HL-60 (cell line): Measurements from ENCODE around the gene CLDN11.

Experiments
- DNase-seq, 2 experiments: peaks; one replicate each; pipeline ENCODE4 v3.0.0-alpha.2; 2010 to 2020; ENCODE audit warnings: low read depth in 1 of 2, low spot score in 1 of 2
- H3K27ac ChIP-seq: fragments of 250-450 bp; sonication (Bioruptor Pico); replicated peaks from 2 replicates; pipeline ENCODE4 v1.5.1; 2020; ENCODE audit warnings: mild to moderate bottlenecking, moderate library complexity
- H3K27me3 ChIP-seq: fragments of 250-450 bp; sonication (Bioruptor Pico); 2 replicates; pipeline ENCODE4 v1.5.1; 2021; ENCODE audit warnings: mild to moderate bottlenecking, moderate library complexity; ENCODE audit not compliant: insufficient read depth, poor library complexity, severe bottlenecking
- H3K4me3 ChIP-seq: replicated peaks from 2 replicates; pipeline ENCODE4 v1.5.1; 2011; ENCODE audit warnings: mild to moderate bottlenecking, control low read depth, low read length; ENCODE audit not compliant: insufficient read depth
- CTCF ChIP-seq: IDR thresholded peaks from one replicate; pipeline ENCODE4 v1.5.1; 2011; ENCODE audit warnings: low read length, control low read depth, inconsistent platforms; ENCODE audit not compliant: insufficient read depth
- GABPA ChIP-seq: IDR thresholded peaks from 2 replicates; pipeline ENCODE4 v1.6.1; 2012; ENCODE audit warnings: low read depth
- POLR2AphosphoS5 ChIP-seq: IDR thresholded peaks from 2 replicates; pipeline ENCODE4 v1.6.1; 2012; ENCODE audit warnings: low read depth
- REST ChIP-seq: IDR thresholded peaks from 2 replicates; pipeline ENCODE4 v1.6.1; 2012; ENCODE audit warnings: low read depth; ENCODE audit not compliant: insufficient replicate concordance
- SPI1 ChIP-seq: IDR thresholded peaks from 2 replicates; pipeline ENCODE4 v1.6.1; 2012; ENCODE audit warnings: low read depth, mild to moderate bottlenecking, borderline replicate concordance
- long read RNA-seq: library from polyadenylated mRNA; unstranded; transcript quantifications from one replicate; pipeline ENCODE4 v2.0.0, GENCODE V29; 2020

CLDN11 gene
- long read RNA-seq: 0 reads

- no peak for TF ChIP-seq GABPA
- no peak for TF ChIP-seq SPI1
- TF ChIP-seq POLR2AphosphoS5: no peak
- no peak for TF ChIP-seq CTCF
- no peak for TF ChIP-seq REST
- peaks cover 35% of the 10 kb centered on the region for H3K27me3 ChIP-seq
- no peak within 1 kb of the TSS for H3K4me3 ChIP-seq
- H3K27ac ChIP-seq: no peak within 1 kb of the TSS
- DNase-seq: no peak
Measured at GRCh38 chr3:170418422-170419398, at the start of gene CLDN11. TSS of gene CLDN11 (plus strand) at chr3:170418868. CDS start at chr3:170419067, 199 bp downstream.

- no peak overlapping the region for H3K4me3 ChIP-seq
- no peak overlapping the region for H3K27ac ChIP-seq
- H3K27me3 ChIP-seq: no peaks in the 10 kb centered on the region
- TF ChIP-seq GABPA (no peak), SPI1 (no peak), REST (no peak), CTCF (no peak), POLR2AphosphoS5 (no peak)
- no peak for DNase-seq
Measured at GRCh38 chr3:170368921-170369320, 49.7 kb upstream of the CLDN11 start.

GRCh38 chr3:170372190-170372879 is 46.3 kb upstream of the CLDN11 start:
- no peak for DNase-seq
- H3K27me3 ChIP-seq: no peaks in the 10 kb centered on the region
- no peak overlapping the region for H3K27ac ChIP-seq
- TF ChIP-seq CTCF (no peak), GABPA (no peak)
- H3K4me3 ChIP-seq: no peak overlapping the region
